RWPE2 (cell line): ENCODE data around the gene FAM13C.
"Not testable (repeated sequence)": the region's sequence is repeated elsewhere in the genome, so short reads cannot be mapped to it uniquely, and the experiment has no call there.

ENCODE experiments used
- ATAC-seq: fragments of 200-7000 bp; cut with Tn5 transposase; 3 replicates; pipeline ENCODE4 v1.9.1; 2021; ENCODE audit warnings: low read depth
- DNase-seq: peaks from one replicate; pipeline ENCODE4 v3.0.0-alpha.2; 2020; ENCODE audit warnings: low spot score
- H3K27ac ChIP-seq: fragments of 450-650 bp; 2 replicates; pipeline ENCODE4 v1.5.1; 2017; ENCODE audit warnings: mild to moderate bottlenecking; ENCODE audit not compliant: poor library complexity, severe bottlenecking
- H3K27me3 ChIP-seq: fragments of 250-450 bp; sonication (Bioruptor Pico); 2 replicates; pipeline ENCODE4 v1.5.1; 2021; ENCODE audit warnings: mild to moderate bottlenecking, moderate library complexity; ENCODE audit not compliant: insufficient read depth, poor library complexity, severe bottlenecking
- H3K36me3 ChIP-seq: fragments of 250-450 bp; sonication (Bioruptor Pico); 2 replicates; pipeline ENCODE4 v1.5.1; 2020; ENCODE audit warnings: low read depth, mild to moderate bottlenecking, moderate library complexity
- H3K4me1 ChIP-seq: fragments of 250-450 bp; sonication (Bioruptor Pico); 2 replicates; pipeline ENCODE4 v1.5.1; 2021; ENCODE audit warnings: mild to moderate bottlenecking, moderate library complexity; ENCODE audit not compliant: insufficient read depth, poor library complexity, severe bottlenecking
- H3K4me3 ChIP-seq: fragments of 250-450 bp; sonication (Bioruptor Pico); 2 replicates; pipeline ENCODE4 v1.5.1; 2021; ENCODE audit warnings: mild to moderate bottlenecking, moderate library complexity; ENCODE audit not compliant: severe bottlenecking
- H3K9me3 ChIP-seq: fragments of 250-450 bp; sonication (Bioruptor Pico); 2 replicates; pipeline ENCODE4 v1.5.1; 2021; ENCODE audit warnings: mild to moderate bottlenecking, moderate library complexity; ENCODE audit not compliant: severe bottlenecking
- TF ChIP-seq, protein P1 (sequence below): fragments of 450-650 bp; IDR thresholded peaks from one replicate; pipeline ENCODE4 v1.5.1; 2017; ENCODE audit warnings: mild to moderate bottlenecking, moderate library complexity; ENCODE audit not compliant: poor library complexity, severe bottlenecking

The FAM13C gene

DNA sequence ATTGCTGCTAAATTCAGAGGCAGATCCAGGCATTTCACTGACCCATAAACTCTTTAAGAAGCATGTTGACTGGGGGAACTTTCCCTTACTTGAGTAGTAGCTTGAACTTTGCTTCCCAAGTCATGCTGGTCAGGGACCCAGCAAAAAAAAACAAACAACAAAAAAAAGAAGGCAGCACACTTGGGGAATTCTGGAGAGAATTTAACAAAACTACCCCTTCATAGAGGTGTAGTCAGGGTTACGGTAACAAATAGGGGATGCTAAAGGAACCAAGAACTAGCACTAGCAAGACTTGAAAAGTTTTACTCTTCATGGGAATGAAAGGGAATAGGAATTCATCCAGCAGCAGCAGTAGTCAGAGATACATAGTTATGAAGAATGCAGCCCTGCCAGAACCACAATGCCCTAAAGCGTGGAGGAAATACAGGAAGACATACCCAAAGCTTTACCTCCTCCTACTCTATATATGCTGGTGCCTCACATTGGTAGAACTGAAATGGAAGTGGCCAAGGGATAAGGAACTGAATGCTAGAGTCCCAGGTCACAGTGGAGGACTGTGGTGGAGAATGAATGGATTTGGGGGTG, 118.6 kb downstream of the FAM13C start:
- no peak overlapping the region for H3K4me3 ChIP-seq
- no peaks in the 10 kb centered on the region for H3K4me1 ChIP-seq
- peaks cover 3% of the 10 kb centered on the region for H3K27me3 ChIP-seq
- DNase-seq: no peak
- TF ChIP-seq, protein P1, sequence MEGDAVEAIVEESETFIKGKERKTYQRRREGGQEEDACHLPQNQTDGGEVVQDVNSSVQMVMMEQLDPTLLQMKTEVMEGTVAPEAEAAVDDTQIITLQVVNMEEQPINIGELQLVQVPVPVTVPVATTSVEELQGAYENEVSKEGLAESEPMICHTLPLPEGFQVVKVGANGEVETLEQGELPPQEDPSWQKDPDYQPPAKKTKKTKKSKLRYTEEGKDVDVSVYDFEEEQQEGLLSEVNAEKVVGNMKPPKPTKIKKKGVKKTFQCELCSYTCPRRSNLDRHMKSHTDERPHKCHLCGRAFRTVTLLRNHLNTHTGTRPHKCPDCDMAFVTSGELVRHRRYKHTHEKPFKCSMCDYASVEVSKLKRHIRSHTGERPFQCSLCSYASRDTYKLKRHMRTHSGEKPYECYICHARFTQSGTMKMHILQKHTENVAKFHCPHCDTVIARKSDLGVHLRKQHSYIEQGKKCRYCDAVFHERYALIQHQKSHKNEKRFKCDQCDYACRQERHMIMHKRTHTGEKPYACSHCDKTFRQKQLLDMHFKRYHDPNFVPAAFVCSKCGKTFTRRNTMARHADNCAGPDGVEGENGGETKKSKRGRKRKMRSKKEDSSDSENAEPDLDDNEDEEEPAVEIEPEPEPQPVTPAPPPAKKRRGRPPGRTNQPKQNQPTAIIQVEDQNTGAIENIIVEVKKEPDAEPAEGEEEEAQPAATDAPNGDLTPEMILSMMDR: no peak
- no peaks in the 10 kb centered on the region for H3K36me3 ChIP-seq
- H3K9me3 ChIP-seq: peaks cover 4% of the 10 kb centered on the region
- no peak for ATAC-seq
- H3K27ac ChIP-seq: no peak overlapping the region

- ATAC-seq (no peak), DNase-seq (no peak)
- no peaks in the 10 kb centered on the region for H3K4me1 ChIP-seq
- H3K27ac ChIP-seq: no peak overlapping the region
- TF ChIP-seq, protein P1: no peak
- no peaks in the 10 kb centered on the region for H3K36me3 ChIP-seq
- H3K4me3 ChIP-seq: no peak overlapping the region
- peaks cover 3% of the 10 kb centered on the region for H3K27me3 ChIP-seq
- H3K9me3 ChIP-seq: peaks cover 4% of the 10 kb centered on the region
Observed at GRCh38 chr10:59242991-59243390, 119.4 kb downstream of the FAM13C start.

DNA sequence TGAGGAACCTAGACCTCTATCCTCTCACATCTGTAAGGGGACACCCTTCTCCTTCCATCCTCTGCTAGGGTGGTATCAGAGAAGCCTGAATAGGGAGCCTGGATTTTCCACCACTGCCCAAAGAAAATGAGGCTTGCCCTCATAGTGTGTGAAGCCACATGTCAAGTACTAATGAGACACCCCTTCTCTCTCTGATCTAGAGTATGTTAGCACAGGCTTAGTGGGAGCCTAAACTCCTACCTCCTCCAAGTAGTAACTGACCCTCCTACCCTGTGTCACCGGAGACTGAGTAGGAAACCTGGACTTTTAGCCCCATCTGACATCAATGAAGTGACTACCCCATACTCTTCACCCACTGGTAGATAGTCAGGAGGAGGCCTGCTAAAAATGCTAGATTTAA, 120.3 kb downstream of the FAM13C start:
- ATAC-seq (no peak), DNase-seq (no peak)
- TF ChIP-seq, protein P1: no peak
- Histone ChIP-seq H3K9me3 (peaks cover 4% of the 10 kb centered on the region), H3K4me1 (no peaks in the 10 kb centered on the region), H3K27me3 (peaks cover 3% of the 10 kb centered on the region), H3K4me3 (no peak overlapping the region), H3K36me3 (no peaks in the 10 kb centered on the region), H3K27ac (no peak overlapping the region)

DNA sequence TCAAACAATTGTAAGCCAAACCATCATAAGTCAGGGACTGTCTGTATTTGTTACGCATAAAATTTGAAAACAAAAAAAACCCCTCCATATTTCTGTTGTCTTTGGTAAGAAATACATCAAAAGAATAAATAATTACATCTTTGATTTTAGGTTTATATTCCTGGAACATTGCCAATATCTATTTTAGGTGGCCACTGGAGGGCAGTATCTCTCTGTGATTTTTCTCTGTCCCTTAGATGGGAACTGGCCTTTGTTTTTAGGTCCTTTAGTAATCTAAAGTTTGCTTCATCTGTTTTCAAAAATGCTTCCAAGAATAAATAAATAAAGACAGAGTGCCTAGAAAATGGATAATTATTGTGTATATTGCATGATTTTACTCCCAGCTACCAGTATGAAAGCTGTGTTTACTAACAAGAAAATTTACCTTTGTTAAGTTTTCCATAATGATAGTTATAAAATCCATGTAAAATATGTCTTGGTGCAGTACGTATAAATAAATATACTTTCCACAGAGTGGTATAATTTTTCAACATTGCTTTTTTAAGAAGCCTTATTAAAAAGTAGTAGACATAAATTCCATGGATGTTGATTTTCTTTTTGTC, 121.7 kb downstream of the FAM13C start:
- Histone ChIP-seq H3K36me3 (no peaks in the 10 kb centered on the region), H3K27me3 (peaks cover 3% of the 10 kb centered on the region), H3K4me1 (no peaks in the 10 kb centered on the region), H3K4me3 (no peak overlapping the region), H3K9me3 (peaks cover 4% of the 10 kb centered on the region), H3K27ac (no peak overlapping the region)
- TF ChIP-seq, protein P1: peak; percentile 78
- no peak for ATAC-seq
- no peak for DNase-seq

DNA sequence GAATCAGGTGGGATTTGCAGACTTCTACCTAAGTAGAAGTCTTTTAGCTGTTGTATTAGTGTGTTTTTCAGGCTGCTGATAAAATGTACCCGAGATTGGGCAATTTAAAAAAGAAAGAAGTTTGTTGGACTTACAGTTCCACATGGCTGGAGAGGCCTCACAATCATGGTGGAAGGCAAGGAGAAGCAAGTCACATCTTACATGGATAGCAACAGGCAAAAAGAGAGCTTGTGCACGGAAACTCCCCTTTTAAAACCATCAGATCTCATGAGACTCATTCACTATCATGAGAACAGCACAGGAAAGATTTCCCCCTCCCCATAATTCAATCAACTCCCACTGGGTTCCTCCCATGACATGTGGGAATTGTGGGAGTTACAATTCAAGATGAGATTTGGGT, 123.2 kb downstream of the FAM13C start:
- H3K27me3 ChIP-seq, ATAC-seq, H3K27ac ChIP-seq, H3K4me1 ChIP-seq, DNase-seq, H3K4me3 ChIP-seq, H3K36me3 ChIP-seq, H3K9me3 ChIP-seq: not testable (repeated sequence)
